ENCODE data around the gene IL17B.

IL17B gene

DNA sequence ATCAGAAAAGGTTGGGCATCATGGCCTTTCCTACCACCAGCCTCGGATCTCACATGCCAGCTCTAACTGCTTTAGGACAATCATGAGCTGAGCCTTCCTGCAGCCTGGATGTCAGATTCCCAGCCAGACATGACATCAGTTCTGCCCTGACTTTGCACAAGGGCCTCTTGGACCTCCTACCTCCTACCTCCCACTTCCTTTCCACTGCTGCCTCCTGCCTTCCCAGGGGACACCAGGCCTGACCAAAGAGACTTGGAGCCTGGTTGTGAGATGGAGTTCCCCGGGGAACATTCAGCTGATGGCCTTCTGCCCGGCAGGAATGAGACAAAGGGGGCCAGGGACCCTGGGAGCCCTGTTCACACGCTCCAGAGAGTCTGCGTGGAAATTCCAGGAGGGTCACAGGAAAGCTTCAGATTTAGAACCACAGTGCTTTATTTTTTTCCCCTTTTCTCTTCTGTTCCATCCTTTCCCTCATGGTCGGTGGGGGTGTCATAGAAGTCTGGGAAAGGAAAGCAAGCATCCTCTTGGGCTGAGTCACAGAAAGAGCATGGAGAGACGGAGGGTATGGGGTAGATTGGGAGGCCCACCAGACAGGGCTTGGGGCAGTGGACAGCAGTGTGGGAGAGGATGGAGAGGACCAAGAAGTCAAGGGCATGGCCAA, 35.4 kb upstream of the IL17B start:
- no peak for DNase-seq

DNA sequence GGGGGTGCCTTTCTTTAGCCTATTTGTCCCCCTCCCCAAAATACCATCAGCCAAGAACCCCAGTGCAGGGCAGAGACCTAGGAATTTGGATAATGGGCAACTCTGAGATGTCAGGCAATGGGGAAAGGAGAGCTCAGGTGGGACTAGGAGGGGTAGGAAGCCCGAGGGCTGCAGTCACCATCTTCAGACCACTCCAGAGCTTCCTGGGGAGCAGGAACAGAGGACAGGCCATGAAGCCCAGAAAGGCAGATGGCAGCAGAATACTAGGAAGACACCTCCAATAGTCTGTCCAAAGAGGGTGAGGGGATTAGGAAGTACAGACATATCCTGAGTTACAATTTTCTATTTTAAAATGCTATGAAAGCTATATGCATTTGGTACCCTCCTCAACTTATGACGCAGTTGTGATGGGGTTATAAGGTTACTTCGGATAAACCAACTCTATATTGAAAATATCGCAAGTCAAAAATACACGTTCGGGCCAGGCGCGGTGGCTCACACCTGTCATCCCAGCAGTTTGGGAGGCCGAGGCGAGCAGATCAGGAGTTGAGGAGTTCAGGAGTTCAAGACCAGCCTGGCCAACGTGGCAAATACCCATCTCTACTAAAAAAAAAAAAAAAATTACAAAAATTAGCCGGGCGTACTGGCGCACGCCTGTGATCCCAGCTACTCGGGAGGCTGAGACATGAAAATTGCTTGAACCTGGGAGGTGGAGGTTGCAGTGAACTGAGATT, 34.6 kb upstream of the IL17B start:
- DNase-seq = no peak

GRCh38 chr5:149412783-149413476, 33.8 kb upstream of the IL17B start:
- DNase-seq = no peak

- no peak for DNase-seq
Observed at GRCh38 chr5:149411738-149412519, 32.8 kb upstream of the IL17B start.

DNA sequence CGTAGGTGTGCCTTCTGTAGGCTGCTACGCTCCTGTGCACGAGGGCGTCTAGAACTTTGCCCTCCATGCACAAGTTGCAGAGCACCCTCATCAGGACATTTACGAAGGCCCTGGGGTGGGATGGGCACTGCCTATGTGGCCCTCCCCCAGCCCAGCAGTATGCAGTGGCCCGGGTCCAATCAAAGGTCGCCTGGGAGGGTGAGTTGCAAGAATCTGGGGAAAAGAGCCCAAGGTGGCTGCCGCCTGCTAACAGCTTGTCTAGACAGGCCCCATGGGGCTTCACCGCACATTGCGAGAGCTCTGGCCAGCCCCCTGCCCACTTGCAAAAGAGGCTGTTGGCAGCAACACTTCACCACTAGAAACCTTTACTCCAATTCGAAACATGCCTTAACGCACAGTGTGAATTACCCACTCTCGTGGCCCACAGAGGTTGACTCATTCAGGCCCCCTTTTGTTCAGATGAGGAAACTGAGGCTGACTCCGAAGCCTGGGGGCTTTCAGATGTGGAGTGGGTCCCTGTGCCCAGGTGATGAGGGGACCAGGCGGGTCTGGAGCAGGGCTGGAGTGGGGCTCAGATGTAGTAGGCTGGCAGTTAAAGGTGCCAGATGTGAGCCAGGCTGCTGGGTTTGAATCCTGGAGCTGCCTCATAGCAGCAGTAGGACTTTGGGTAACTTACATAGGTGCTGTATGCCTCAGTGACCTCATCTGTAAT, 31.8 kb upstream of the IL17B start:
- no peak for DNase-seq

- no peak for DNase-seq
Observed at GRCh38 chr5:149410071-149410470, 31.0 kb upstream of the IL17B start.

DNA sequence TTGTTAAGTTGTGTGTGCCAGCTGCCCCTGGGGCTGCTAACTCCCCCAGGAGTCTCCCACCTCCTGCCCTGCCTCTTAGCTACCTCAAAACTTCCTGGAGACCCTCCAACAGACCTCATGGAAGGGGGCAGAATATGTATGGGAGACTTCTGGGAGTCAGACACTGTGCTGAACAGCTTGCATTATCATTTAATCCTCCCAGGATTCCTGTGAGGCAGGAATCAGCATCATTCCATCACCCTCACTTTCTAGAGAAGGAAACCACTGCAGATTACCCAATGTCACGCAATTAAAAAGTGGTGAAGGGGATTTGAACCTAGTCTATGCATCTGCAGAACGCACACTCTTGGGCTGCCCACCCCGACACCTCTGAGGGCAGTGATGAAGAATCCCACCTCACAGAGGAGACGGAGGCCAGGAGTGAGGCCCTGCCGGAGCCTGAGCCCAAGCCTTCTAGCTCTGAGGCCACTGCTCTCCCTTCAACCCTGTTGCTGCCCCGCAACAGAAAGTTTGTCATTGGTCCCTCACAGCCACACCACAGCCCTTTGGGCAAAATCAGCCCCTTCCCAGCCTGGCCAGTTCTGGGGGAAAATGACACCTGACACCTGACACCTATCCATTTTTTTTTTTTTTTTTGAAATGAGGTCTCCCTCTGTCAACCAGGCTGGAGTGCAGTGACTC, 30.3 kb upstream of the IL17B start:
- no peak for DNase-seq

- no peak for DNase-seq
Observed at GRCh38 chr5:149408252-149409099, 29.4 kb upstream of the IL17B start.

DNA sequence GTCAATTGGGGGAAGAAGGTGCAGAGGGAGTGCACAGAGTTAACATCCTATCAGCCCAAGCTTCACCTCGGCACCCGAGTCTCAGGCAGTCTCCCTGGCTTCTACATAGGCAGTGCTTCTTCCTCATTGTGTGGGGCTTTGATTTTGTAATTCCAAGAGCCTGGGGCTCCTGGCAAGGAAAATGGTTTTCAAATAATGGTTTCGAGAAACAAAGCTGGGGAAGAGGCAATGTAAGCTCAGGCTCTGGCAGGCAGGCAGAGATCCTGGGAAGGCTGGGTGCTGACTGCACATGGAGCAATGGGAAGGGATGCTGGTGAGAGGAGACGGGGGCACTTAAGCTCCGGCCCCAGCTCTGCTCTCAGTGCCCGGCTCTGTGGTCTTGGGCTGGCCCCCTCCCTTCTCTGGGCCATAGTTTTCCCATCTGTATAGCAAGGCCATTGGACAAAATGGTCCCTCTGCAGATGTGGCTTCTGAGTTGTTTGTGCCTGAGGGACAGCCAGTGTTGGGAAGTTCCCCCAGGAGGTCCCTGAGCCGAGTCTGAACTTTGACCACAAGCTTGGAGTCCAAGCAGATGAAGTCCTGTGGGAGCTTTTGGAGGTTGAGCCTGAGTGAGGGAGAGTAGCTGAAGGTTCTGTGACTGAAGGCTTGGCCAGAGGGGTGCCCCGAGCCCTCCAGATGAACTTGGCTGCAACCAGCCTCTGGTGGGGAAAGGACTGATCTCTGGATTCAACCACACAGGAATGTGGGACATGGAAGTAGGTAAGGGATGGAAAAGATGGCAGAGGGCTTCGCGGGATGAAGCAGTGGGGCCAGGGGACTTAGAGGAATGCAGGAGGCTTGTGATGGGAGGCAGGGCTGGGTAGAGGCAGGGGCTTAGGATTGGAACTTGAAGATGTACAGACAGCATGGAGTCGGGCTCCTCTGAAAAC, 28.5 kb upstream of the IL17B start:
- DNase-seq = no peak

DNA sequence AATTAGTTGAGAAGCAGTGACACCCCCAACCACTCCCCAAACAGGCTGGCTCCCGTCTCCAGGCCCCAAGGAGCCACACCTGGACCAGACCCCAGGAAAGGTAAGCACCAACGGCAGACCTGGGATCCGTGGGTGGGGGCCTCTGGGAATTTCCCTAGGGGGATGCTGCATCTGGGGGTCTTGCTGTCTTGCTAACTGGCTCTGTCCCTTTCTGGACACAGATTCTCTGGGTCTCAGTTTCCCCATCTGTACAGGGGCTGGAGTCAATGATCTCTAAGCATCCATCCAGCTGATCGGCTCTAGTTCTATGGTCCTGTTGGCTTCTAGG, 27.9 kb upstream of the IL17B start:
- DNase-seq = no peak

GRCh38 chr5:149406203-149406978, 27.3 kb upstream of the IL17B start:
- no peak for DNase-seq

DNA sequence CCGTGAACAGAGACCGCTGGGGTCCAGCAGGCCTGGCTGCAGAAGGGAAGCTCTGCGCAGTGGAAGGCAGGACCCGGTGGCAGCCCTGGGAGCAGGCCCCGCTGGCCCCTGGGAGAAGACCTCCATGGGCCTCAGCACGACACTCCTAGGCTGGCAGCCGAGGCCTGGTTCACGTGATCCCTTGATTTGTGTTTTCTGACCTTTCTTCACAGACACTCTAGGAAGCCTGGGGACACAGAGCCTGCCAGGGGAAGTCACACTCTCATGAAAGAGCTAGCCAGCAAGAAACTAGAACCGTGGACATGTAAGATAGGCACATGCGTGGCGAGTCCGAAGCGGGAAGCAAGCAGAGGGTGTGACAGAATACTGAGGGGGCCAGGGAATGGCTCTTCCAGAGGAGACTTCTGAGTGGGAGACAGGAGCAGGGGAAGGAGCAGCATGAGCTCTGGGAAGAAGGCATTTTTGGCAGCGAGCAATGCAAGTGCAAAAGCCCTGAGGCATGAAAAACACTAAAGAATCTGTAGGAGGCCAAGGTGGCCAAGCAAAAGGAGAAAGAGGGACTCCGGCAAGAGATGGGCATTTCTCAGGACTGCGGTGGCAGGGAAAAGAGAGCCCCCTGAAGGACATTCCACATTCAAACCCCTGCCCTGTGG, 26.6 kb upstream of the IL17B start:
- DNase-seq = no peak

GRCh38 chr5:149404746-149405549, 25.9 kb upstream of the IL17B start:
- DNase-seq = no peak

- no peak for DNase-seq
Observed at GRCh38 chr5:149403923-149404745, 25.0 kb upstream of the IL17B start.

GRCh38 chr5:149402291-149402690, 23.2 kb upstream of the IL17B start:
- no peak for DNase-seq

DNA sequence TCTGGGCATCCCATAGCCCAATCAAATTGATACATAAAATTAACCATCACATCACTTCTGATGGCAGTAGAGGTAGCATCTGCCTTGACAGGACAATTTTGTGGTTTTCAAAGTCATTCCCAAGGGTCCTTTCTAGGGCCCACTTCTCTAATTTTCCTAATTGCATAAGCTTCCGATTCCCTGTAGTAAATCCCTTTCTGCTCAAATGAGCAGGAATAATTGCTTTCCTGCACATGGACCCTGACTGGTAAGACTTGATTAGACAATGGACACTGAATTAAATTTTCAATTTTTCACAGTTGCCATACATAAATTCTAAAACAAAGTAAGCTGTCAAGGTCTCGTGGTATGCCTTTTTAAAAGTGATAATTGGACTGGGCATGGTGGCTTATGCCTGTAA, 22.0 kb upstream of the IL17B start:
- DNase-seq = no peak

DNA sequence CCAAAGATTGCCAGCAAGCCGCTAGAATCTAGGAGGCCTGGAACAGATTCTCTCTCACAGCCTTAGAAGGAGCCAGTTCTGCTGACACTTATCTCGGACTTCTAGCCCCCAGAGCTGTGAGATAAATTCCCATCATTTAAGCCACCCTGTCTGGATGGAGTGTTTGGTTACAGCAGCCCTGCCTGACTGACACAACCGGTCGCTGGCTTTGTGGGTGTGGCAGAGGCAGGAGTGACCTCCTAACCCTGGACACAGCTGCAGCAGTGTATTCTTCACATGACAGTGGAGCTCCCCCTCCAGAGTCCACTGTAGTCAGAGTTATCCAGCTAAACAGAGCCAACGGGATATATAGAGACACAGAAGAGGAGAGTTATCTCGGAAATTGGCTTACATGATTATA, 21.2 kb upstream of the IL17B start:
- no peak for DNase-seq
